IPS-20b (cell line): ENCODE data around the gene C1QTNF6.

ENCODE experiments used
- H3K27ac ChIP-seq: one replicate; pipeline ENCODE4 v1.5.1; 2013; ENCODE audit warnings: low read length
- H3K27me3 ChIP-seq: 2 replicates; pipeline ENCODE4 v1.6.1; 2013; ENCODE audit warnings: mild to moderate bottlenecking, low read length, inconsistent platforms; ENCODE audit not compliant: insufficient read depth
- H3K36me3 ChIP-seq: 2 replicates; pipeline ENCODE4 v1.6.1; 2013; ENCODE audit warnings: low read depth, mild to moderate bottlenecking, inconsistent platforms, low read length, moderate library complexity; ENCODE audit not compliant: insufficient read depth
- H3K4me1 ChIP-seq: 2 replicates; pipeline ENCODE4 v1.6.1; 2013; ENCODE audit warnings: mild to moderate bottlenecking, control low read depth, inconsistent platforms, low read length, moderate library complexity; ENCODE audit not compliant: insufficient read depth
- H3K4me3 ChIP-seq: 2 replicates; pipeline ENCODE4 v1.5.1; 2013; ENCODE audit warnings: mild to moderate bottlenecking, low read length, inconsistent platforms
- H3K9ac ChIP-seq: 2 replicates; pipeline ENCODE4 v1.6.1; 2013; ENCODE audit warnings: low read depth, mild to moderate bottlenecking, inconsistent platforms, low read length, moderate library complexity
- H3K9me3 ChIP-seq: 2 replicates; pipeline ENCODE4 v1.6.1; 2013; ENCODE audit warnings: mild to moderate bottlenecking, low read depth, low read length, inconsistent platforms; ENCODE audit not compliant: insufficient read depth

Gene C1QTNF6

GRCh38 chr22:37183432-37184379 lies 4.3 kb downstream of the C1QTNF6 start:
- Histone ChIP-seq H3K27me3 (no peaks in the 10 kb centered on the region), H3K4me1 (peaks cover 11% of the 10 kb centered on the region), H3K9ac (no peak overlapping the region), H3K36me3 (no peaks in the 10 kb centered on the region), H3K9me3 (no peaks in the 10 kb centered on the region), H3K4me3 (no peak overlapping the region), H3K27ac (no peak overlapping the region)

- H3K4me3 ChIP-seq = no peak overlapping the region
- peaks cover 12% of the 10 kb centered on the region for H3K4me1 ChIP-seq
- no peak overlapping the region for H3K9ac ChIP-seq
- no peaks in the 10 kb centered on the region for H3K9me3 ChIP-seq
- no peak overlapping the region for H3K27ac ChIP-seq
- H3K36me3 ChIP-seq = no peaks in the 10 kb centered on the region
- no peaks in the 10 kb centered on the region for H3K27me3 ChIP-seq
Observed at GRCh38 chr22:37182949-37183245, 5.2 kb downstream of the C1QTNF6 start.

GRCh38 chr22:37182101-37182948 lies 5.7 kb downstream of the C1QTNF6 start:
- Histone ChIP-seq H3K27ac (no peak overlapping the region), H3K9me3 (no peaks in the 10 kb centered on the region), H3K27me3 (no peaks in the 10 kb centered on the region), H3K4me3 (no peak overlapping the region), H3K36me3 (no peaks in the 10 kb centered on the region), H3K9ac (no peak overlapping the region), H3K4me1 (peaks cover 12% of the 10 kb centered on the region)

- H3K9me3 ChIP-seq = no peaks in the 10 kb centered on the region
- H3K36me3 ChIP-seq = no peaks in the 10 kb centered on the region
- H3K4me1 ChIP-seq = peaks cover 6% of the 10 kb centered on the region
- no peak overlapping the region for H3K9ac ChIP-seq
- no peak overlapping the region for H3K4me3 ChIP-seq
- H3K27me3 ChIP-seq = no peaks in the 10 kb centered on the region
- no peak overlapping the region for H3K27ac ChIP-seq
Observed at GRCh38 chr22:37181681-37182080, 6.4 kb downstream of the C1QTNF6 start.

GRCh38 chr22:37180531-37181231 lies 7.4 kb downstream of the C1QTNF6 start:
- no peak overlapping the region for H3K9ac ChIP-seq
- H3K4me3 ChIP-seq = no peak overlapping the region
- no peaks in the 10 kb centered on the region for H3K9me3 ChIP-seq
- H3K4me1 ChIP-seq = peaks cover 3% of the 10 kb centered on the region; the same call in 1 of the 2 replicates
- no peaks in the 10 kb centered on the region for H3K27me3 ChIP-seq
- no peak overlapping the region for H3K27ac ChIP-seq
- H3K36me3 ChIP-seq = no peaks in the 10 kb centered on the region

- H3K9me3 ChIP-seq = no peaks in the 10 kb centered on the region
- peaks cover 3% of the 10 kb centered on the region; the same call in 1 of the 2 replicates for H3K4me1 ChIP-seq
- no peaks in the 10 kb centered on the region for H3K36me3 ChIP-seq
- no peak overlapping the region for H3K27ac ChIP-seq
- no peak overlapping the region for H3K9ac ChIP-seq
- no peak overlapping the region for H3K4me3 ChIP-seq
- H3K27me3 ChIP-seq = no peaks in the 10 kb centered on the region
Observed at GRCh38 chr22:37179622-37180420, 8.2 kb downstream of the C1QTNF6 start.

- peak overlapping the region; percentile 26; the same call in 1 of the 2 replicates for H3K9ac ChIP-seq
- no peak overlapping the region for H3K4me3 ChIP-seq
- no peak overlapping the region for H3K27ac ChIP-seq
- no peaks in the 10 kb centered on the region for H3K27me3 ChIP-seq
- H3K36me3 ChIP-seq = no peaks in the 10 kb centered on the region
- peaks cover 3% of the 10 kb centered on the region; the same call in 1 of the 2 replicates for H3K4me1 ChIP-seq
- H3K9me3 ChIP-seq = no peaks in the 10 kb centered on the region
Observed at GRCh38 chr22:37179126-37179470, 8.9 kb downstream of the C1QTNF6 start.

- H3K9ac ChIP-seq = peak overlapping the region; percentile 26; the same call in 1 of the 2 replicates
- H3K36me3 ChIP-seq = no peaks in the 10 kb centered on the region
- H3K27ac ChIP-seq = no peak overlapping the region
- H3K4me3 ChIP-seq = no peak overlapping the region
- H3K4me1 ChIP-seq = peaks cover 3% of the 10 kb centered on the region; the same call in 1 of the 2 replicates
- H3K27me3 ChIP-seq = no peaks in the 10 kb centered on the region
- no peaks in the 10 kb centered on the region for H3K9me3 ChIP-seq
Observed at GRCh38 chr22:37178350-37179125, 9.5 kb downstream of the C1QTNF6 start.

GRCh38 chr22:37177755-37178154 lies 10.3 kb downstream of the C1QTNF6 start:
- Histone ChIP-seq H3K9me3 (no peaks in the 10 kb centered on the region), H3K9ac (no peak overlapping the region), H3K36me3 (no peaks in the 10 kb centered on the region), H3K4me3 (no peak overlapping the region), H3K27me3 (no peaks in the 10 kb centered on the region), H3K27ac (no peak overlapping the region), H3K4me1 (peaks cover 4% of the 10 kb centered on the region; the same call in 1 of the 2 replicates)

- no peak overlapping the region for H3K27ac ChIP-seq
- H3K9me3 ChIP-seq = no peaks in the 10 kb centered on the region
- H3K4me3 ChIP-seq = no peak overlapping the region
- H3K9ac ChIP-seq = no peak overlapping the region
- H3K4me1 ChIP-seq = peaks cover 8% of the 10 kb centered on the region; the same call in 1 of the 2 replicates
- H3K36me3 ChIP-seq = no peaks in the 10 kb centered on the region
- H3K27me3 ChIP-seq = no peaks in the 10 kb centered on the region
Observed at GRCh38 chr22:37177221-37177620, 10.8 kb downstream of the C1QTNF6 start.
